Limb (tissue), 2 donors: Measurements from ENCODE around the gene GNAS.
A peak's percentile ranks its signal among the peaks of the same experiment; 100 is the strongest.

ENCODE experiments used
- DNase-seq, 2 donors: peaks; one replicate each; pipeline ENCODE4 v3.0.0-alpha.2; 2016; ENCODE audit errors: extremely low spot score in 2 of 2

The GNAS gene

DNA sequence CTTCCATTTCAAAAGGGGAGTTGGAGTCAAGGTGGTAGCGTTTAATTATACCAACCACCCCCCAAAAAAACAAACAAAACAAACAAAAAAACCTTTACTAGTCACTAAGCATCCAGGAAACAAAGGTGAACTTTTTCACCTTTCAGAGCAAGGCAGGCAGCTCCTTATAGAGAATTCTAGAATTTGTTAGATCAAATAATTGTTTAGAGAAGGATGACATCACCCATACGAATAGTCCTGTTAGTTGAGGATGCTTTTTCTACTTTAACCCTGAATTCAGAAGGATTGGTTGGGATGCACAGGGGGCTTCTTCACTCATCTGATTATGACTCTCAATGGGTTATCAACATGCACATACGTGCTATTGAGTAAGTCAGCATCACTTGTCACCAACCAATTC is 44.3 kb downstream of the GNAS start:
- DNase-seq: no peak

DNA sequence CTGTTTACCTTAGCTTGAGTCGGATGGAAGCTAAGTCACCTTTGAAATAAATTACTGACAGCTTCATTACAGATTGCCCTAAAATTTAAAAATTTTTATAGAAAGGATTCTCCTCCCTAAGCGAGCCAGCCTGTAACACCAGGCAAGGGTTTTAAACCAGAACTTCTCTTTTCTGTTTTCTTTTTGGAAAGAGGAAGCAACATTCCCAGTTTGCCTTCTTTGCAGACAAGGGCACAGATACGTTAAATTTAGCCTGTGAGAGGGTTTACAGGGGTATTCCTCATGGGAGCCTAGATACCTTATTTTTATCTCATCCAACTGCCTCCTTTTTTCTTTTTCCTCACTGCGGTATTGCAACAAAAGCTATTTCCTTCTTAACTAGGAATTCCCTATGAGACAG is 45.0 kb downstream of the GNAS start:
- no peak for DNase-seq

DNA sequence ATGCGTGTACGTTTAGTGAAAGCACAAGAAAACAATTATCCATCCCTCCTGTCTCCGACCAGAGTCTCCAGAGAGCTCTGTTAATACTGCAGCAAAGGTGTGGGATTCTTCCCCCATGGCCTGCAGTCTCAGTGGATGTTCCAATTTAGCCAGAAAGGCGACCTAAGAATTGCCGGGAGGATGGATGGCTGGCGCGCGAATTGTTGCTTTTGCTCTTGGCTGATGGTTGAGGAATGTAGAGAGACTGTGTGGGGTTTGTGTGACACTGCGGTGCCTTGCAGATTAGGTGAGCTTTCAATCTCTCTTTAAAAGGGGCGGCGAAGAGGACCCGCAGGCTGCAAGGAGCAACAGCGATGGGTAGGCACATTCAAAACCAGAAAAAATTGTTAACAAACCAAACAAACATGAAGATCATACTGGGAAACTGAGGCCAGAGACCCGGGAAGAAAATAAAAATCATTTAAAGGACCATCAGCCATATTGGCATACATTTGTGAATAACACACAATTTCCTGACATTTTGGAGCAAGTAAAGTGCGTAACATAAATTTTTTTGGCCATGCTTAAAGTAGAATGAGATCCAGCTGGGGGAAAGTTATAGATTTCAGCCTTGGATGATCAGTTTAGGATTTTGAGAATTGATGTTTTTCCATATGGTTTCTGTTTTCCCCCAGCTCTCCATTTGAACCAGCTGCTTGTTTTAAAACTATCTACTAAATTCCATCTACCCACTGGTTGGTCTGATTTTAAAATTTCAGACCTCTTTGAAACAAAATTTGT is 46.3 kb downstream of the GNAS start:
- no peak for DNase-seq

DNA sequence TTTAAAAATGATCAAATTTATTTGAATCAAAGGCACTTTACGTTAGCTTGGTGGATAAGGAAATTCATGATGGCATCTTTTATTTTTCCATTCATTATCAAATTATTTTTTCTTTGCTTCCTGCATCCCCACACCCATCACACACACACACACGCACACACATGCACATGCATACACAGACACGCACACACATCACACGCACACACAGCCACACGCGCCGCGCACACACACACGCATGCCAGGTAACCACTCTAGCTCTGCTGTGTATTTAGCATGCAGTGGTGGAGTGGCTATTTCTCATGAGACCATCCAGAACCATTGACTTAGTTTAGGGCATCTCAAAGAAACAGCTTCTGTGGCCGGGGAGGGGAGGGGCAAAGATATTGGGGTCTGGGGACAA is 47.0 kb downstream of the GNAS start:
- no peak for DNase-seq

DNA sequence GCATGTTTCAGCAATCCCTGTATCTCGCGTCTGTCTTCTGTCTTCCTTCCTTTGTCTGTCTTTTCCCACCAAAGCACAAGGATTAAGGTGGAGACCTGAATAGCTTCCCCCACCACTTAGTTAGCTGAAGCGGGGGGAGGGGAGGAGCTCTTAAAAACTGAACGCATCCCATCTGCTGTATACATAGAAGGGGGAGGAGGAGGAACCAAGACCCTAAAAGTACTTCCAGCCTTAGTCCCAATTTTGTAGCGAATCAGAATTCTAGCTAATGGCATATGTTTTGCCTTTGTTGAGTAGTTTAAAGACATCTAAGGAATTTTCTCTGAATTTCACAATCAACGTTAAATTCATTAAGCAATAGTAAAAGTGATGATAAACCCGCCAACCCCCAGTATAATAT is 47.9 kb downstream of the GNAS start:
- DNase-seq: no peak

DNA sequence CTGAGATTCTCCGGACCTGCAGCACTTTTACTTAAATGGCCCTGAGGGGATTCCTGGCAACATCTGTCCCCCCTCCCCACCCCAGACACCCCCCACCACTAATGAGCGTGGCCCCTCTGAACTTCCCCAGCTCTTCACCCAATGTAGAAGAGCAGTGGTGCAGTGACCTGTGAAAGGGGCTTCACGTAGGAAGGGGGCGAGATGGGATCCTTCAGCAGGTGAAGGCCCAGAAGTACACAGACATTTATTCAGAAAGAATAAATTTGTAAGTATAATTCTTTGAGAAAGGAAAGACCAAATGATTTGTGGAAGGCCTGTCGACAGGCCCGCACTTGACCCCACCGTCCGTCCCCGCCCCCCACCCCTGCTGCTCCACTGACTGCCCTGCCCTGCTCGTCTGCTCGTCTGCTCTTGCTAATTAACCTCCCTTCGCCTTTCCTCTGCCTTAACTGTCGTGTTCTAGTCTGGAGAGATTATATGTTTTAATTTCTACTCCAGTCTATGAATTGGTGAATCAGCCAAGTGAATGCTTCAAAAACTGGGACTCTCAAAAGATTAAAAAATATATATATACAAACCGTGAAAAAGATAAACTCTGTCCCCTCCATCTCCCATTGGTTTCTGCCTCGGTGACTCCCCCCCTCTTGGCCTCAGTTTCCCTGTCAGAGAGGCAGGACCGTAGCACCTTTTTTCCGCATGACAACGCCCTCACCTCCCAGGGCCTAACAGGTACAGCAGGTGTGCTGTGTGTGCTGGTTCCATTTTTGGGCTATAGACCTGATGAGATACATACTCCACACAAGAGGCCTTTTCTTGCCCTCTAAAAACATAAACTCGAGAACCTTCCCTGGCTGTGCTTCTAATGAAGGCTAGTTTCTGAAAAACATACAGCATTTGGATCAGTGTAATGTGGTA is 49.2 kb downstream of the GNAS start:
- DNase-seq: no peak

DNA sequence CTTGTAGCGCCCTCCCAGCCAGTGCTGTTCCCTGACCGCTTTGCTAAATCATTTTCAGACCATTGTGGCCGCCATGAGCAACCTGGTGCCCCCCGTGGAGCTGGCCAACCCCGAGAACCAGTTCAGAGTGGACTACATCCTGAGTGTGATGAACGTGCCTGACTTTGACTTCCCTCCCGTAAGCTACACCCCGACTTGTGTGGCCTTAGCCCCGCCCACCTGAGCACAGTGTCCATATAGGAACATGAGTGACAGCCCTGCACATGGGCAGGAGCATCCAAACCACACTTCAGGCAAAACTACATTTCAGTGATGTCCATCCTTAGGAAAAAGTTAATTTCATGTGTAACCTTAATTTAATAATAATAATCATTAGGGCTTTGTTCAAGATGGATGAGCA is 51.1 kb downstream of the GNAS start:
- DNase-seq: no peak

DNA sequence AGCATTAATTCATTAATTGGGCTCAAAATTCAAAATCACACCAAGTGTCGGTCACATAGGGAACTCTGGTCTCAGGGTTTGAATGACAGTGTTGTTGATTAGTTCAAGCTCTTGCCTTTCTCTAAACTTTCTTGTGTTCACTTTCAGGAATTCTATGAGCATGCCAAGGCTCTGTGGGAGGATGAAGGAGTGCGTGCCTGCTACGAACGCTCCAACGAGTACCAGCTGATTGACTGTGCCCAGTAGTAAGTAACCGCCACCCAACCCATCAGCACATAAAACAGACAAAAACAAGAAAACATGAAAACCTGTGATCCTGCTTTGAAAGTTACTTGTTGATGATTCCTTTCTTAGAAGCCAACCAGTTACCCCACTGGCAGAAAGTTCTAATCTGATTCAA is 52.7 kb downstream of the GNAS start:
- DNase-seq: no peak

DNA sequence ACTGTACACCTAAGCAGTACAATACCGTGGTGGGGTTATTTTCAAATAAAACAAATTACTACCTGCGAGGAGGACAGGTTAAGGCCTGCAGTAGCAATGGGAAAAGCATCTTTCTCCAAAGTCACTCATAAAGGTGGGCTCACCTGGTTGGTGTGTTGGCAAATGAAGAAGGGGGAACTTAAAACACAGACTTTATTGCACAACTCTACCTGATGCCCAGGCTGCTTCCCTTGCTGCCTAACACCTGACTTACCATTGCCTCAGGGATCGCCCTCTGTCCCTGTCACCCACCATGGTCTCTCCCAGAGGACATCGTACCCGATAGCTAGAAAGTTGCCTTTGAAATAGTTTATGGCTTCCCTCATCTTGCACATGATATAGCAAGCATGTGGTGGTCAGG is 53.6 kb downstream of the GNAS start:
- no peak for DNase-seq

DNA sequence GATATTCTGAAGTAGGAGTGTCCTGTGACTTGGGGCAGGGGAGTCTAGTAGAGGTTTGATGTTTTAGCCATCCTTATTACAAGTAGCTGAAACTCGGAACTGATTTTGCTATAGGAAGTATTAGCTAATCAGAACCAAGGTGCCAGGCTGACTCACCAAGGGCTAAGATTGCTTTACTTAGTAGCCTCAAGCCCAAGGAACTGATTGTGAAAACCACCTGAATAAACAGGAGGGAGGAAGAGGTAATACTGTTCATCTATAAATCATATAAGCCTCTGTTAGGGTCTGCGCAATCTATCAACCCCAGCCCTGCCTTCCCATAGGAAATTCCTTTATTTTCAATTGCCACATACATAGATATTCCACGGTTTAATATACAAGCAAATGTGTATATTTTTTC is 54.4 kb downstream of the GNAS start:
- no peak for DNase-seq

DNA sequence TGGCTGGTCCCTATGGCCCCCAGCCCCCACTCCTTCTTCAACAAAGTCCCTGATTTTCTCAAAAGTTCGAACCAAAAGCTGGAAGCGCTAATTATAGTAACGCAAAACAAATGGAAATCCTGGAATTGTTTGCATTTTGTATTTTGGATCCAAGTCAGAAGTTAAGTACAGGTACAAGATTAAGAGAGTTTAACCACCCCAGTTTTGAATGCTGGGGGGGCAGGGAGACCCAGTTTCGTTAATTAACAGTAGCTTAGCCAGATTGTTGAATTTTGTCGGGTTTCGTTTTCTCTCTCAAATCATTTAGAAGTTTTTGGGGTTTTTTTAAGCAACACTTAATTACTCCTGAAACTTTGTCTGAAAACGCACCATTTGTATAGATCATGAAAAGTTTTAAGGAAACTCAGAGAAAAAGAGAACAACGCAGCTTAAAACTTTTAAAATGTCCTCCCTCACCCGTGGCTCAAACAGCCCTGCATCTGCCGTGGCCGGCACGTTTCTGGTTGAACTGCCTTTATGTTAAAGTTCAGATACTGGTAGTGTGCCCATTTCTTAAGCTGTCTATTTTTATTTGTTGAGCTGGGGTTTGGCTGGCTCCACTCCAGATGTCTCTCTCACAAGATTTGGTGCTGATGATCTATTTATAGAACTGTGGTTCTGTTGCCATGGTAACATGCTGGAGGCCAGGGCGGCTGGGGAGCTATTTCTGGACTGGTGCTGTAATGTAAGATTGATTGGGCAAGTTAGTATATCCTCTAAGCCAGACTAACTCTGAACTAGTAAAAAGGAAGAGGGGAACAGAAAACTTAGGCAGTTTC is 55.0 kb downstream of the GNAS start:
- peak; percentile 90 to 97 for DNase-seq

DNA sequence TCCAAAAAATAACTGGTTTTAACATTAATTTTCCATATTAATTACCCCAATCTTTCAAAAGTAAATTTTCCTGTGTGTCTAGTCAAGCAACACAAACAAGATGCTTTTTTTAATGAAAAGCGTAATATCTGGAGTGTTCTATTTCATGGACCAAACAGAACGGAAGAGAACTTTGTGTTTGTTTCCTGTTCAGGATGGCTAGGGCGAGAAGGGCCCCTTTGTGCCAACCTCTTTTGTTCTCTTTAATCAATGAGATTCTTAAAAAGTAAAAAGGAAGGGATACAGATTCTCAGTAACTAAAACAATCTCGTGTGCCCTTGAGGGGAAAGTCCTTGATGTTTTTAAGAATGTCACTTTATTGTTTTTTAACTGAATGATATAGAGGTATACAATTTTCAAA is 55.7 kb downstream of the GNAS start:
- no peak for DNase-seq

DNA sequence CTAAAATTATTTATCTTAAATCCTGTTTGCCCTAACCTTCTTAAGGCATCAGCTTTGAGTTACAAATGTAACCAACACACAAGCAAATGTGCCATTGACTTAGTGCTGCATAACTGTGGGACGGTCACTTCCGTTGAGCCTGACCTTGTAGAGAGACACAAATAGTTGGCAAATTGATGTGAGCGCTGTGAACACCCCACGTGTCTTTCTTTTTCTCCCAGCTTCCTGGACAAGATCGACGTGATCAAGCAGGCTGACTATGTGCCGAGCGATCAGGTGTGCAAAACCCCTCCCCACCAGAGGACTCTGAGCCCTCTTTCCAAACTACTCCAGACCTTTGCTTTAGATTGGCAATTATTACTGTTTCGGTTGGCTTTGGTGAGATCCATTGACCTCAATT is 56.4 kb downstream of the GNAS start:
- DNase-seq: no peak

DNA sequence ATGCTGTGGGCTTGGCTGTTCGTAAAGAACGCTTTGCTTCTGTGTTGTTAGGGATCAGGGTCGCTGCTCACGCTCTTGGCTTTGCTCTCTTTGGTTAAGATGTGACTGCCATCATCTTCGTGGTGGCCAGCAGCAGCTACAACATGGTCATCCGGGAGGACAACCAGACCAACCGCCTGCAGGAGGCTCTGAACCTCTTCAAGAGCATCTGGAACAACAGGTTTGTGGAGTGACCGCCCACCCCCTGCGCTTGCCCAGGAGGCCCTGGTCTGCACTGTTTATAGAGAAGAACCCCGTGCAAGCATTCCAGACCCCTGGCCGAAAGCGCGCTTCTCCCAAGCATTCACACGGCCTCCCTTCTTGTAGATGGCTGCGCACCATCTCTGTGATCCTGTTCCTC is 57.1 kb downstream of the GNAS start:
- DNase-seq: no peak

DNA sequence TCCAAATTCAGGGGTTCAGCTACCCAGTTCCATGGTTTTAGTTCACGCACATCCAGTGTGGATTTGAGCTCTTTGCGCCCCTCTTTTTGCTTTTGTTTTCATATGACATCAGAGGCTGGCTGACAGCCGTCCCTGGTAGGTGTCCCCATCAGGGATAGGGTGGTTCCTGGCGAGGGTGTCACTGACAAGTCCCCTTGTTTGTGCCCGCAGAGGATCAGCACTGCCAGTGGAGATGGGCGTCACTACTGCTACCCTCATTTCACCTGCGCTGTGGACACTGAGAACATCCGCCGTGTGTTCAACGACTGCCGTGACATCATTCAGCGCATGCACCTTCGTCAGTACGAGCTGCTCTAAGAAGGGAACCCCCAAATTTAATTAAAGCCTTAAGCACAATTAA is 58.0 kb downstream of the GNAS start:
- no peak for DNase-seq

DNA sequence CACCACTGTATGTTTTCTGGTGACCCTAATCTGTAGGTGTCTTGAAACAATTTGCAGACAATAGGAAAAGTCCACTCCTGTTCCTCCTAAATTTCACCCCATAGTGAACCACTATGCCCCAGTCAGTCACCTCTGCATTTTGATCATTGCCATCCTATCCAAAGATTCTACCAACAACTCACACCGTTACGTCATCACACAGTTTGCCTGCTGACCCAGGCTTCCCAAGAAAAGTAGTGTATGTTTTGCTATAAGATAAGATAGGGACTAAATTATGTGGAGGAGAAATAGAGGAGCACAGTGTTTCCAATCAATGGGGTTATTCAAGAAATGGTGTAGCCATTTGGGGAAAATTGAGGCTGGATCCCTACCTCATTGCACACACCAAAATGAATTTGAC is 58.8 kb downstream of the GNAS start:
- DNase-seq: no peak

DNA sequence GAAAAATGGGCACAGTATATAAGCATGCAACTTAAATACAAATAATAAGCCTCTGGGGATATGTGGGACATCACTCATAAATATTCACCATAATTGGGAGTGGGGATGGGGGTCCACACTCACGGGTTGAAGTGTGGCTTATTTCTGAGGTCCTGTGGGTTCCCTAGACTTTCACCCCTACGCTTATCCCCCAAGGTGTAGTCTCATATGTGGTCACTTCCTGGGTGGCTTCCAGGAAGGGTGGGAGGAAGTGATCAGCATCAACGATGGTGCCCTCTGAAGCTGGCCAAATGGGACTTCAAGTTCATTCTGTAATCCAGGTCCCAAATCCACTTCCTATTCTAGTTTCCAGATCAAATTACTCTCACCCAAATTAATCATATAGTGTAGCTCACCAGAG is 59.5 kb downstream of the GNAS start:
- no peak for DNase-seq

DNA sequence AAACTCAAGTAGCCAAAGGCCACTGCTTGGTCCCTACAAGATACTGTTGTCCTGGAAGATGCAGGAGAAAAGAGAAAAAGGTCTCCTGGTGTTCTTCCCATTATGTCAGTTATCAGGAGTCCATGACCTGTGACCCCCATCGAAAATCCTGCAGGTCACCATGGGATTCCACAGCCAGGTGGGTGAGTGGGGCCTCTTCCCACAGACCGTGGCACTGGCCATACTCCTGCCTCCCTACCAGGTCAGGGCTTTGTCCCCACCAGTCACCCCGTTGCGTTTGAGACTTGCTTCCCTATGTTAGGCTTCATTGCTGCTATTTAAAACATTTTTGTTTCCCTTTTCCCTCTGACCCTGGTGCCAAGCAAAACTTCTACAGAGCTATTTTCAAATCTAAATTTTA is 60.6 kb downstream of the GNAS start:
- DNase-seq: no peak

DNA sequence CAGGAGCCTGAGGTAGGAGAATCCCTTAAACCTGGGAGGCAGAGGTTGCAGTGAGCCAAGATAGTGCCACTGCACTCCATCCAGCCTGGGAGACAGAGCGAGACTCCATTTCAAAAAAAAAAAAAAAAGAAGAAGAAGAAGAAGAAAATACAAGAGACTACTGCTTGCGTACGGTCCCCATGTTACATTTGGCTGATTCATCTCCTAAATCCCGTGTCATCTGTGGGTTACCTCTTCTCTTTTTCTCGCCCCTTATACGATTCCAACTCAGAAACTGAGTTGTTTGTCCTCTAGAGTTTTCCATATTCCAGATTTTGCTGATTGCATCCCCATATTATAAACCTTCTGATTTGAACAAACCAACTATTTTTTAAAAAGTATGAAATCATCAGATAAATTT is 66.1 kb downstream of the GNAS start:
- no peak for DNase-seq

DNA sequence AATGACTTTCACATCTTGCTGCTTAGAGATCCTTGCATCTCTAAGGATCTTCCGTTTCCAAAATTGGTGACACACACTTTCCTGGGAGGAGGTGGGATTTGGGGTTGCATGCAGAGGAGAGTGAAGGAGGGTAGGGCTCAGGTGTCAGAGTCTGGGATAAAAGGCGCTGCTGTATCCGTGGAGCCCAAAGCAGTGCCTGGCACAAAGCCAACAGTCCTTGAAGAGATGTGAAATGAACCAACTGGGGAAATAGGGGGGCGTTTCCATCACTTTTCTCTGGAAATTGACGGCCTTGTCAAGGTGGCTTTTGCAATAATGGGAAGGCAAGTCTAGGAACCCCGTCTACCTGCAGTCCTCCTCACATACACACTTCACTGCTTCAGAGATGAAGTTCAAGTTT is 69.0 kb downstream of the GNAS start:
- DNase-seq: no peak

DNA sequence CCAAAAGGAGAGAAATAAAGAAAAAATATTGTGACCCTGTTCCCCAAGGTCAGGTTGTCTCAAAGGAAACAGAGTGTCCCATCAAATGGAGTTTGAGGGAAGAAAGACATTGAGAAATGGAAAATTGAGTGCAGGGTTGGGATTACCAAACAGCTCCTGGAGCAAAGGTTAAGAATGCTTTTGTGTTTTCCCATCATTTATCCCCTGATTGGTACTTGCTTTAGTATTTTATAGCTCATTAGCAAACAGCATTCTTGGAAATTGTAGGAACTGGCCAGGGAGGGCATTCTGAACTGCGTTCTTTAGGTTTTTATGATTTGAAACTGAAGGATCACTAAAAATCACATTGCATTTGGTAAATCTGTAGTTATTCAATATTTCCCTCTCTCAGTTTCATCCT is 69.5 kb downstream of the GNAS start:
- no peak for DNase-seq

DNA sequence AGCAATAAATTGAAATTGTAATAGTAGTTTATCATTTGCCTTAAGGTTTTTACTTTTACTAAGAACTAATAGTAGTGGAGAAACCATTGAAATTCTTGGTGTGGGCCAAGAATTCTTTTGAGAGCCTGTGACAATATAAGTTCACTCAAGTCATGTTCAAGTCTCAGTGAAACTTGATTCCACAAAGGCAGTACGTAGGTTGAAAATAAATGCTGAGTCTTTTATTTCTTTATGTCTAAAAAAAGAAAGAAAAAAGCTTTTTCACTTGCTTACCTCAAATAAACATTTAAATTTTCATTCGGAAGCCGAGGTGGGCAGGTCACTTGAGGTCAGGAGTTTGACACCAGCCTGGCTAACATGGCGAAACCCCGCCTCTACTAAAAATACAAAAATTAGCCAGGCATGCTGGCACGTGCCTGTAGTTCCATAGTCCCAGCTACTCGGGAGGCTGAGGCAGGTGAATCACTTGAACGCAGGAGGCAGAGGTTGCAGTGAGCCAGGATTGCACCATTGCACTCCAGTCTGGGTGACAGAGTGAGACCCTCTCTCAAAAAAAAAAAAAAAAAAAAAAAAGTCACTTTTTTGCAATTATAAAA is 70.7 kb downstream of the GNAS start:
- DNase-seq: no peak
